ENCODE measurements around the gene SLC33A1.

Gene SLC33A1

GRCh38 chr3:155790272-155790925, 63.8 kb downstream of the SLC33A1 start:
- peaks cover 5% of the 10 kb centered on the region for H3K36me3 Mint-ChIP-seq (ENCODE audit: low read depth)
- peaks cover 4% of the 10 kb centered on the region for H3K9me3 Mint-ChIP-seq
- H3K4me1 Mint-ChIP-seq (ENCODE audit: low read depth): peaks cover 2% of the 10 kb centered on the region
- no peaks in the 10 kb centered on the region for H3K27me3 Mint-ChIP-seq (ENCODE audit: low read depth)
- no peak overlapping the region for H3K4me3 Mint-ChIP-seq
- H3K27ac Mint-ChIP-seq: no peak overlapping the region

- no peaks in the 10 kb centered on the region for H3K27me3 Mint-ChIP-seq (ENCODE audit: low read depth)
- H3K9me3 Mint-ChIP-seq: peaks cover 6% of the 10 kb centered on the region
- H3K4me1 Mint-ChIP-seq (ENCODE audit: low read depth): peaks cover 2% of the 10 kb centered on the region
- H3K27ac Mint-ChIP-seq: no peak overlapping the region
- no peak overlapping the region for H3K4me3 Mint-ChIP-seq
- H3K36me3 Mint-ChIP-seq (ENCODE audit: low read depth): no peaks in the 10 kb centered on the region
These were observed 68.4 kb downstream of the SLC33A1 start for GRCh38 chr3:155785662-155786295.

- H3K27me3 Mint-ChIP-seq (ENCODE audit: low read depth): no peaks in the 10 kb centered on the region
- no peaks in the 10 kb centered on the region for H3K36me3 Mint-ChIP-seq (ENCODE audit: low read depth)
- H3K27ac Mint-ChIP-seq: no peak overlapping the region
- H3K9me3 Mint-ChIP-seq: peaks cover 6% of the 10 kb centered on the region
- H3K4me3 Mint-ChIP-seq: no peak overlapping the region
- peaks cover 2% of the 10 kb centered on the region for H3K4me1 Mint-ChIP-seq (ENCODE audit: low read depth)
These were observed 71.8 kb downstream of the SLC33A1 start for GRCh38 chr3:155782390-155782953.

GRCh38 chr3:155780291-155780690, 73.9 kb downstream of the SLC33A1 start:
- Mint-ChIP-seq H3K27me3 (ENCODE audit: low read depth) (no peaks in the 10 kb centered on the region), H3K4me1 (ENCODE audit: low read depth) (no peaks in the 10 kb centered on the region), H3K27ac (no peak overlapping the region), H3K4me3 (no peak overlapping the region), H3K9me3 (peaks cover 6% of the 10 kb centered on the region), H3K36me3 (ENCODE audit: low read depth) (no peaks in the 10 kb centered on the region)

GRCh38 chr3:155778462-155778861, 75.8 kb downstream of the SLC33A1 start:
- Mint-ChIP-seq H3K4me3 (no peak overlapping the region), H3K27ac (no peak overlapping the region), H3K36me3 (ENCODE audit: low read depth) (no peaks in the 10 kb centered on the region), H3K27me3 (ENCODE audit: low read depth) (no peaks in the 10 kb centered on the region), H3K9me3 (peaks cover 6% of the 10 kb centered on the region), H3K4me1 (ENCODE audit: low read depth) (no peaks in the 10 kb centered on the region)

GRCh38 chr3:155772801-155773200, 81.4 kb downstream of the SLC33A1 start:
- Mint-ChIP-seq H3K27ac (no peak overlapping the region), H3K4me1 (ENCODE audit: low read depth) (no peaks in the 10 kb centered on the region), H3K4me3 (no peak overlapping the region), H3K36me3 (ENCODE audit: low read depth) (no peaks in the 10 kb centered on the region), H3K9me3 (peaks cover 8% of the 10 kb centered on the region), H3K27me3 (ENCODE audit: low read depth) (no peaks in the 10 kb centered on the region)

GRCh38 chr3:155771126-155771525, 83.1 kb downstream of the SLC33A1 start:
- Mint-ChIP-seq H3K27ac (no peak overlapping the region), H3K9me3 (peaks cover 8% of the 10 kb centered on the region), H3K4me1 (ENCODE audit: low read depth) (no peaks in the 10 kb centered on the region), H3K36me3 (ENCODE audit: low read depth) (no peaks in the 10 kb centered on the region), H3K27me3 (ENCODE audit: low read depth) (no peaks in the 10 kb centered on the region), H3K4me3 (no peak overlapping the region)

Measured in T-helper 1 cell treated with Interleukin-12 subunit alpha and Interleukin-12 subunit beta and Interleukin-4 antibody, amounts not matched to agents 30 μg/mL and 1 μg/mL, for 36 hours (primary cell).